Umbilical cord (tissue), 2 donors: ENCODE data around the gene HAUS1. TPM values are rescaled to one million over a fixed set of nuclear protein-coding genes. Genes with fewer than 3 reads are reported as not detected.
"Not testable (repeated sequence)": the region's sequence is repeated elsewhere in the genome, so short reads cannot be mapped to it uniquely, and the experiment has no call there.

Experiments
- DNase-seq: peaks from one replicate; pipeline ENCODE4 v3.0.0-alpha.2; 2015; ENCODE audit warnings: low spot score
- total RNA-seq: library from RNA; depleted of rRNA; stranded (reverse); fragments of >200 nt; gene quantifications from one replicate; pipeline ENCODE4 v1.2.3, GENCODE V29; 2014; ENCODE audit warnings: low replicate concordance; ENCODE audit not compliant: insufficient read depth

HAUS1 gene
- total RNA-seq, 1 donor from 2014 or later, result 63.6 TPM

DNA sequence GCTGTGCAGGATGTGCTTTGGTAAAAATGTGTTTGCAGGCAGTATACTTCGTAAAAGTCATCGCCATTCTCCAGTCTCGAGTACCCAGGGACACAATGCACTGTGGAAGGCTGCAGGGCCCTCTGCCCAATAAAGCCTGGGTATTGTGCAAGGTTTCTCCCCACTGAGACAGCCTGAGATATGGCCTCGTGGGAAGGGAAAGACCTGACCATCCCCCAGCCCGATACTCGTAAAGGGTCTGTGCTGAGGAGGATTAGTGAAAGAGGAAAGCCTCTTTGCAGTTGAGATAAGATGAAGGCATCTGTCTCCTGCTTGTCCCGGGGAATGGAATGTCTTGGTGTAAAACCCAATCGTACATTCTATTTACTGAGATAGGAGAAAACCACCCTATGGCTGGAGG lies 15.7 kb upstream of the HAUS1 start:
- peak; percentile 80 for DNase-seq

DNA sequence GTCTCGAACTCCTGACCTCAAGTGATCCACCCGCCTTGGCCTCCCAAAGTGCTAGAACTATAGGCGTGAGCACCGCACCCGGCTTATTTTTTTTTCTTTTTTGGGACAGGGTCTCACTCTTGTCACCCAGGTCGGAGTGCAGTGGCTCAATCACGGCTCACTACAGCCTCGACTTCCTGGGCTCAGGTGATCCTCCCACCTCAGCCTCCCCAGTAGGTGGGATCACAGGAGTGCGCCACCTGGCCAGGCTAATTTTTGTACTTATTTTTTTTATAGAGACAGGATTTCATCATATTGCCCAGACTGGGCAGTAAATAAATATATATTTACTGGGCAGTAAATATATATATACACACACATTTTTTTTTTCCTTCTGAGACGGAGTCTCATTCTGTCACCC lies 8.7 kb upstream of the HAUS1 start:
- DNase-seq, result no peak

DNA sequence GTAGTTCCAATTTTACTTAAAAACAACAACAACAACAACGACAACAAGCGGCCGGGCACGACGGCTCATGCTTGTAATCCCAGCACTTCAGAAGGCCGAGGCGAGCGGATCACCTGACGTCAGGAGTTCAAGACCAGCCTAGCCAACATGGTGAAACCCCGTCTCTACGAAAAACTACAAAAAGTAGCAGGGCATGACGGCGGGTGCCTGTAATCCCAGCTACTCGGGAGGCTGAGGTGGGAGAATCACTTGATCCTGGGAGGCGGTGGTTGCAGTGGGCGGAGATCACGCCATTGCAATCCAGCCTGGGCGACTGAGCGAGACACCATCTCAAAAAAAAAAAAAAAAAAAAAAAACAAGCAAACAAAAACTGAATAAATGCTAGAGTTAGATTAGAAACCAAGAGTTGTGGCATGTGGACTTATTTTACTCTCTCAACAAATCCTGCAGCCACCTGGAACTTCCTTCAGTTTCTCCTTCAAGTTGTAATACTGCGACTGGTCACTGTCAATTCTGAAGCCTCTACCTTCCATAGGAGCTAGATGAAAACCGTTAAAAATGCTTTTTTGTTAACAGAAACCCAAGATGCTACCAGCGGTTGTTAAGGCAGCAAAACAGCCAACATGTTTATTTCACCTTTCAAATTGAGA lies 7.4 kb upstream of the HAUS1 start:
- no peak for DNase-seq

GRCh38 chr18:46097431-46097800 lies 6.8 kb upstream of the HAUS1 start:
- DNase-seq, result no peak

DNA sequence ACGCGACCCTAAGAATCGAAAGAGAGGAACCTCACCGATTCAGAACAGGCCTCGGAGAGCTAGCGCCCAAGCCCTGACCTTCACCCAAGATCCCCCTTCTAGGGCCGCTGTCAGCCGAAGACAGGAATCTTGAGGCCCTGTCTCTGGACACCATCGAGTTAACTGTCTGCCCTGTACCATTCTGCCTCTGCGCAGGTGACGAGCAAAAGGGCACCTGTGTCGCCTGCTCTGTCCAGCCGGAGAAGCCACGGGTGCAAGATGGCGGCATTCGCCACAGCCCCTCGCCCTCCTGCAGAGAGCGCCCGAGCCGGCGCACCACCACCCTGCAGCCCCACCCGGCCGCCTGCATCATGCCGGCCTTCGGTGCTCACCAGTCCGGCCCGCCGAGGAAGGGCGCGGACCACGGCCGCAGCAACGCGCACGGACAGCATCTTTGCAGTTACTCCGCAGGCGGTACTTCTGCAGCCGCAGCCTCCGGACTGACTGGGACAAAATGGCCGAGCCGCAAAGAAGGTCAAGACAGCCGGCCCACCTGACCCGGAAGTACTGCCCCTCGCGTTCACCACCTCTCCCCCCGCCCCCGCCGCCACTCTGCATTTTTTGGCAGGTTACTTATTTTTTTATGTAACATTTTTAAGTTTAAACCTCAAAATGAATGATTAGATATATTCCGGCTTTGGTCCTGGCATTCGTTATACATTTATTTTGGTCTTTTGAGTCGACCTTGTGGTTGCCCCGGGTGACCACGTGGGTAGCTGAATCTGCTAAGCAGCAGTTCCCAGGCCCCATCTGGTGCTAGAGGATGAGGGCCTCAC lies 6.2 kb upstream of the HAUS1 start, which contains the start of gene ATP5F1A:
TSS of gene ATP5F1A (minus strand) at position 496 of the 815 bp plus-strand sequence. CDS start at position 431, 65 bp downstream.
- peak; percentile 93 for DNase-seq

DNA sequence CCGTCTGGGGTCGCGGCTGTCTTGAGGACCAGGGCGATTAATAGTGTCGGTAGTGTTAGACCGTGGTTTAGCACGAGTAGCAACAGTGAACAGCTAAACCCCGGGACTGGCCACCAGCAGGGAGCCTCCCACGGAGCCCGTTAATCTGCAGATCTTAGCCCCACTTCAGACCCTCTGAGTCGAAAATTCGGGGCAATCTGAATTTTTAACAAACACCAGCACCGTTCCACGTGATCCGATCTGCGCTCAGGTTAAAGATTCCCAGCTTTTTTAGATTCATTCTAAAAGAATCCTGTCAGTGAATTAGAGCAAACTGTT lies 5.6 kb upstream of the HAUS1 start:
- DNase-seq, result no peak

- DNase-seq, result no peak
Measured at GRCh38 chr18:46099463-46099862, 4.7 kb upstream of the HAUS1 start.

DNA sequence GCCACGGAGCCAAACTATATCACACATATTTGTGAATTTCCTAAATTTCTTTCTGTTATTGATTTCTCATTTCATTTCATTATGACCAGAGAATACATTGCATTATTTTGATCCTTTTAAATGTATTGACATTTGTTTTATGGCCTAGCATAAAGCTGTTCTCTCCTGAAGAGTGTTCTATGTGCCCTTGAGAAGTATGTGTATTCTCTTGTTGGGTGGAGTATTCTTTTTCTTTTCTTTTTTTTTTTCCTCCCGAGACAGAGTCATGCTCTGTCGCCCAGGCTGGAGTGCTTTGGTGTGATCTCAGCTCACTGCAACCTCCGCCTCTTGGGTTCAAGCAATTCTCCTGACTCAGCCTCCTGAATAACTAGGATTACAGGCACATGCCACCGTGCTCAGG lies 5.2 kb downstream of the HAUS1 start:
- DNase-seq, result no peak

GRCh38 chr18:46110406-46110805 lies 6.2 kb downstream of the HAUS1 start:
- no peak for DNase-seq

DNA sequence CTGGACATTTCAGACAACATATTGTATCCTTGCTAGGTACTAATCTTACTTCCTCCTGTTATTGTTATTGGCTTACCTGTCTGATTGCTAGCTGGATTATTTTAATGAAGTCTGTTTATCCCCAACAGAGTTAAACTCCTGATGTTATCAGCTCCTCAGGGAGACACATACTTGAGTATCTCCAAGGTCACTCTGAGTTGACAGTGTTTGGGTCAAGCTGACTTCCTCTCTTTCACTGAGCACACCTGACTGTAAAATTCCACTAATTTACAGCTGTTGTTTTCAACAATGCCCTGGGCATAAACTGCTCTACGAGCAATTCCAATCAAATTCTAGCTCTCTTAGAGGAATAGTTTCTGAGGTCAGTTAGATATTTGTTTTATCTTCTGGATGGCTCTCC lies 9.6 kb downstream of the HAUS1 start:
- no peak for DNase-seq

DNA sequence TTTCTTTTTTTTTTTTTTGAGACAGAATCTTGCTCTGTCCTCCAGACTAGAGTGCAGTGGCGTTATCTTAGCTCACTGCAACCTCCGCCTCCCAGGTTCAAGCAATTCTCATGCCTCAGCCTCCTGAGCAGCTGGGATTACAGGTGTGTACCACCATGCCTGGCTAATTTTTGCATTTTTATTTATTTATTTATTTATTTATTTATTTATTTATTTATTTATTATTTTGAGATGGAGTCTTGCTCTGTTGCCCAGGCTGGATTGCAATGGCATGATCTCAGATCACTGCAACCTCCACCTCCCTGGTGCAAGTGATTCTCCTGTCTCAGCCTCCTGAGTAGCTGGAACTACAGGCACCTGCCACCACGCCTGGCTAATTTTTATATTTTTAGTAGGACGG lies 22.4 kb downstream of the HAUS1 start:
- not testable (repeated sequence) for DNase-seq

GRCh38 chr18:46130061-46130460 lies 25.9 kb downstream of the HAUS1 start:
- DNase-seq, result no peak

GRCh38 chr18:46130549-46130948 lies 26.4 kb downstream of the HAUS1 start:
- DNase-seq, result not testable (repeated sequence)

GRCh38 chr18:46133534-46133933 lies 29.3 kb downstream of the HAUS1 start:
- no peak for DNase-seq

DNA sequence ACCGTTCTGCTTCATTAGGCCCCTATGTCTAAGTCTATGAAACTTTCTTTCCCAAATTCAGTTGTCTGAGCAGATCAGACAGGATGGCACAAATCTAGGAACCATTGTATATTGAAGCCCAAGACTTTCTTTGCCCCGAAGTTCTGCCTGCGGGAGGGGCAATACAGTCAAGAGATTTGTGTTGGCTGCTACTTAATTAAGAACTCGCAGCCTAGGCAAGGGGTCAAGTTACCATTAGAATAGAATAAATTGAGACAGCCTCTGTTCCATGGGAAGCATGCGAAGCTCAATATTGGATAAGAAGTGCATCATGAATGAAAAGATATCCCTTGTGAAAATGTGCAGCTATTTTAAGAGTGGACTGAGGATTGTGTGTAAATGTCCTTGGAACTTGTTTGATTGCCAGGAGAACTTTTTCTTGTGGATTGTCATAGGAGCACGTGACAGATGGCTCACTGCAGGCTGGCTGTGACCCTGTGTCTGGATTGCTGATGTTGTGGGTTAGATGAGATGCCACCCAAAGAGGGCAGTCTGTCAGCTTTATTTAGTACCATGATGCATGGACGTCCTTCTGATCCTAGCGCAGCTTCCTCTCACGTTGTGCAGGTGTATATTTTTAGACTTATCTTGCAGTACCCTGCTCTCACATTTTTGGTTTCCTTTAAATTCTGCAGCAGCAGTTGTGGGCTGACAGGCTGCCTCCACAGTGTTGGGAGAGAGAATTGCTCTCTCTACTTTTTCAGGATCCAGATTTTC lies 30.9 kb downstream of the HAUS1 start:
- DNase-seq, result no peak

- DNase-seq, result no peak
Measured at GRCh38 chr18:46140173-46140572, 36.0 kb downstream of the HAUS1 start.

DNA sequence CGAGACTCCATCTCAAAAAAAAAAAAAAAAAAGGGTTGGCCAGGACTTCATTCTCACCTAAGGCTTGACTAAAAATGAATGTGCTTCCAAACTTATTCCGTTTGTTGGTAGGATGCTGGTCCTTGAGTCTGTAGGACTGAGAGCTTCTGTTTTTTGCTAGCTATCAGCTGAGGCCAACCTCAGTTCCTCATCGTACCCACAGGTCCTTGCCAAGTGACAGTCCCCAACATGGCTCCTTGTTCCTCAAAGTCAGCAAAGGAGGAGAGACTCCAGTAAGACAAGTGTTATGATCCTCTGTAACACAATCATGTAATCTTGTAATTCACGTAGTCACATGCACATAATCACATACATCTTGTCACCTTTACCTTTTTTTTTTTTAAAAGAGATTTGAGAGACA lies 37.0 kb downstream of the HAUS1 start:
- DNase-seq, result no peak

GRCh38 chr18:46148810-46149209 lies 44.6 kb downstream of the HAUS1 start:
- DNase-seq, result peak; percentile 30

- no peak for DNase-seq
Measured at GRCh38 chr18:46152436-46152807, 48.2 kb downstream of the HAUS1 start.

DNA sequence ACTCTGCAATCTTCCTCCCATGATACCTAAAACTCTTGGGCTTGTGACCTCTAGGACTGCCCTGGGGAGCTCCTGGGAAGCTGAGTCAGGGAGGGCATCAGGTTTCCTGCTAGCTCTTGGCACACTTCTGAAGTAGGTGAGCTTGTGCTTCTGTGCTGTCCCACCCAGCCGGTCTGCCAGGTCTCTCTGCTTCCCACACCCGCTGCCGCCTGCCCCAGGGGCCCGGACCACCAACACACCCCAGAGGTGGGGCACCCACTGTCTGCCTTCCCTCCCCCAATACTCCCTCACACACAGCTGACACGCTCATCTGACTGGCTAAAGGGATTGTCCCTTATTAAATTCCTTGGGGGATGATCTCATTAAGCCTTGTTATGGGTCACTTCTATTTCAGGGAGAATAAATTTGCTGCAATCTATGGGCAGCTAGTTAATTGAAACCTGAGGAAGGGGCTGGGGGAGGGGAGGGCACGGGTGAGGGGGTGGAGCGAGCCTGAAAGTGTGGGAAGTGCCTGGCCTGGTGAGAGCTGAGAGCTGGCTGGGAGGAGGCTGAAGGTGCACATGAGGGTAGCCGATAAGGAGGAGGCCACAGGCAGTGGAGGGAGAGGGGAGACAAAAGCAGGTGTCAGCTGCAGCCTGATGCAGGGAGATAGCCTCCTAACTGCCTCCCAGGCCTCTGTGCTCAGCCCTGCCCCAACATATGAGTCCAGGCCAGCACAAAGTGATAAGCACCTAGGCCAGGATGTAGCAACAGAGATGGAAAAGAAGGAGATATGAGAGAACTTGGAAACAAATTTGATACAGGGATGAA lies 48.8 kb downstream of the HAUS1 start:
- no peak for DNase-seq

DNA sequence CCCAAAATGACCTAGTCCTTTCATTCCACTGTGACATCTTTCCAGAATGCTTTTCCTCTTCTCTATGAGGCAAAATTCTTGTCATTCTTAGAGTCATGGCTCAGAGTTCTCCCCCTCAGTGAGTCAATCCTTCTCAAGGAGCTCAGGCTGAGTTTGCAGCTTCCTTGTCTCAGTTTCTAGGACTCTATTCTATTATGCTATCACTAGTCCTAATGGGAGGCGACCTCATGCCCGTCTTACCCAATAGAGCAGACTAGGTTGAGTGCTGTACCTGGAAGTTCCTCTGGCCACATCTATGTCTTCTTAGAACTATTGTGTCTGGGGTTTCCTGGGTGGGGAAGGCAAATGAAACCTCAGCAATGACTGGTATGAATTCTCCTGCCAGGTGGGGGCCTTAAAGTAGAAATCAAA lies 51.5 kb downstream of the HAUS1 start:
- no peak for DNase-seq
